Measurements from ENCODE around the gene CCNB1.
"Not testable (repeated sequence)": the region's sequence is repeated elsewhere in the genome, so short reads cannot be mapped to it uniquely, and the experiment has no call there.

Gene CCNB1

GRCh38 chr5:69166686-69167492 lies at the start of gene CCNB1:
Gene CCNB1 (plus strand): TSS chr5:69167150. CDS start chr5:69167263, 113 bp downstream.
- no peak for TF ChIP-seq CTCF (IDR thresholded peaks at IDR 0.05; ENCODE audit: low read depth, low read length, missing control alignments)
- DNase-seq (ENCODE audit: low read depth), result peak; percentile 94

GRCh38 chr5:69129413-69129812 lies 37.5 kb upstream of the CCNB1 start:
- H3K4me3 ChIP-seq (ENCODE audit: low read depth, low read length), result no peak overlapping the region
- no peak for TF ChIP-seq CTCF (IDR thresholded peaks at IDR 0.05; ENCODE audit: low read depth, low read length, missing control alignments)
- no peak for DNase-seq (ENCODE audit: low read depth)

More at GRCh38 chr5:69166686-69167492, at the start of gene CCNB1:
- H3K4me3 ChIP-seq (ENCODE audit: low read depth, low read length), result peak within 1 kb of the TSS; percentile 98

GRCh38 chr5:69130241-69130640 lies 36.7 kb upstream of the CCNB1 start:
- H3K4me3 ChIP-seq (ENCODE audit: low read depth, low read length), result no peak overlapping the region
- DNase-seq (ENCODE audit: low read depth), result no peak
- TF ChIP-seq CTCF (IDR thresholded peaks at IDR 0.05; ENCODE audit: low read depth, low read length, missing control alignments), result no peak

GRCh38 chr5:69131304-69131703 lies 35.6 kb upstream of the CCNB1 start:
- TF ChIP-seq CTCF (IDR thresholded peaks at IDR 0.05; ENCODE audit: low read depth, low read length, missing control alignments), result no peak
- no peak for DNase-seq (ENCODE audit: low read depth)

GRCh38 chr5:69134126-69134525 lies 32.8 kb upstream of the CCNB1 start:
- H3K4me3 ChIP-seq (ENCODE audit: low read depth, low read length), result no peak overlapping the region
- TF ChIP-seq CTCF (IDR thresholded peaks at IDR 0.05; ENCODE audit: low read depth, low read length, missing control alignments), result no peak
- DNase-seq (ENCODE audit: low read depth), result no peak

More at GRCh38 chr5:69131304-69131703, 35.6 kb upstream of the CCNB1 start:
- H3K4me3 ChIP-seq (ENCODE audit: low read depth, low read length), result no peak overlapping the region

GRCh38 chr5:69136293-69136692 lies 30.7 kb upstream of the CCNB1 start:
- DNase-seq (ENCODE audit: low read depth), result peak; percentile 63
- H3K4me3 ChIP-seq (ENCODE audit: low read depth, low read length), result no peak overlapping the region
- no peak for TF ChIP-seq CTCF (IDR thresholded peaks at IDR 0.05; ENCODE audit: low read depth, low read length, missing control alignments)

- not testable (repeated sequence) for H3K4me3 ChIP-seq (ENCODE audit: low read depth, low read length); DNase-seq (ENCODE audit: low read depth)
Observed at GRCh38 chr5:69137208-69137607, 29.7 kb upstream of the CCNB1 start.
